Thyroid gland (tissue), 4 donors: ENCODE measurements around the gene SMIM1.

Experiments
- POLR2A ChIP-seq, 2 donors: fragments of 450-650 bp; IDR thresholded peaks; one replicate each; pipeline ENCODE4 v1.6.1; 2017; ENCODE audit warnings: antibody characterized with exemption in 2 of 2, mild to moderate bottlenecking in 2 of 2, moderate library complexity in 1 of 2
- TF ChIP-seq, protein P1 (sequence below), 6 experiments: fragments of 200-600 bp in 3 of 6; fragments of 450-650 bp in 3 of 6; sonication (generic) in 3 of 6; IDR thresholded peaks; one replicate each; pipeline ENCODE4 v1.5.1; 2016 to 2019; ENCODE audit warnings: antibody characterized with exemption in 6 of 6, mild to moderate bottlenecking in 2 of 6, inconsistent platforms in 1 of 6, moderate library complexity in 1 of 6

- TF ChIP-seq, protein P1, sequence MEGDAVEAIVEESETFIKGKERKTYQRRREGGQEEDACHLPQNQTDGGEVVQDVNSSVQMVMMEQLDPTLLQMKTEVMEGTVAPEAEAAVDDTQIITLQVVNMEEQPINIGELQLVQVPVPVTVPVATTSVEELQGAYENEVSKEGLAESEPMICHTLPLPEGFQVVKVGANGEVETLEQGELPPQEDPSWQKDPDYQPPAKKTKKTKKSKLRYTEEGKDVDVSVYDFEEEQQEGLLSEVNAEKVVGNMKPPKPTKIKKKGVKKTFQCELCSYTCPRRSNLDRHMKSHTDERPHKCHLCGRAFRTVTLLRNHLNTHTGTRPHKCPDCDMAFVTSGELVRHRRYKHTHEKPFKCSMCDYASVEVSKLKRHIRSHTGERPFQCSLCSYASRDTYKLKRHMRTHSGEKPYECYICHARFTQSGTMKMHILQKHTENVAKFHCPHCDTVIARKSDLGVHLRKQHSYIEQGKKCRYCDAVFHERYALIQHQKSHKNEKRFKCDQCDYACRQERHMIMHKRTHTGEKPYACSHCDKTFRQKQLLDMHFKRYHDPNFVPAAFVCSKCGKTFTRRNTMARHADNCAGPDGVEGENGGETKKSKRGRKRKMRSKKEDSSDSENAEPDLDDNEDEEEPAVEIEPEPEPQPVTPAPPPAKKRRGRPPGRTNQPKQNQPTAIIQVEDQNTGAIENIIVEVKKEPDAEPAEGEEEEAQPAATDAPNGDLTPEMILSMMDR (IDR thresholded peaks at IDR 0.05), result peak in 2 of 6 experiments; percentile 16 to 41
- no peak for TF ChIP-seq POLR2A (IDR thresholded peaks at IDR 0.05)
Observed at GRCh38 chr1:3727042-3727824, 45.3 kb upstream of the SMIM1 start.
